ENCODE measurements around the gene RNF217. TPM values are rescaled to one million over a fixed set of nuclear protein-coding genes. Genes with fewer than 3 reads are reported as not detected.

RNF217 gene
- total and polyA plus RNA-seq, 8 donors = 3.4 to 14.3 (median 8.0) TPM

DNA sequence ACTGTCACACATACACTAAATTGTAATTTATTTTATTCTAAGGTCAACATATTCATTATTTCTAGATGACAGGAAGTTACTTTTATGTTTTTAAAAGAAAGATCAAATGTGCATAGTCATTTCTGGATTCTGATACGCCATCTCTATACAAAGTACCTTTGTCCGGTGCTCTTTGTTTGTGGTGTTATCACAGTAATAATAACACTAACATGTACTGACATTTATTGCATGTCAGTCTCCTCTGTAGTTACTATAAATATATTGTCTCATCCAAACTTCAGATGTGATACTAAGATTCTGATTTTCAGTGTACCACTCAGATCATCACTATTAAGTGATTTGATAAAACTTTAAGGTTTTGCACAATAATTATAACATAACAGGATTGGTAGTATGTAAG, 101.1 kb downstream of the RNF217 start:
- Histone ChIP-seq H3K27ac (no peak overlapping the region), H3K36me3 (no peaks in the 10 kb centered on the region), H3K4me3 (no peak overlapping the region), H3K4me1 (no peaks in the 10 kb centered on the region), H3K9me3 (no peaks in the 10 kb centered on the region), H3K27me3 (no peaks in the 10 kb centered on the region)
- no peak for ATAC-seq
- no peak for FAIRE-seq
- WGBS, 2 donors = 91 to 92% methylated on average over 2 of the region's 2 CpGs
- intact Hi-C loops (cut with DNase I) = no loop called here
- TF ChIP-seq, protein P1, sequence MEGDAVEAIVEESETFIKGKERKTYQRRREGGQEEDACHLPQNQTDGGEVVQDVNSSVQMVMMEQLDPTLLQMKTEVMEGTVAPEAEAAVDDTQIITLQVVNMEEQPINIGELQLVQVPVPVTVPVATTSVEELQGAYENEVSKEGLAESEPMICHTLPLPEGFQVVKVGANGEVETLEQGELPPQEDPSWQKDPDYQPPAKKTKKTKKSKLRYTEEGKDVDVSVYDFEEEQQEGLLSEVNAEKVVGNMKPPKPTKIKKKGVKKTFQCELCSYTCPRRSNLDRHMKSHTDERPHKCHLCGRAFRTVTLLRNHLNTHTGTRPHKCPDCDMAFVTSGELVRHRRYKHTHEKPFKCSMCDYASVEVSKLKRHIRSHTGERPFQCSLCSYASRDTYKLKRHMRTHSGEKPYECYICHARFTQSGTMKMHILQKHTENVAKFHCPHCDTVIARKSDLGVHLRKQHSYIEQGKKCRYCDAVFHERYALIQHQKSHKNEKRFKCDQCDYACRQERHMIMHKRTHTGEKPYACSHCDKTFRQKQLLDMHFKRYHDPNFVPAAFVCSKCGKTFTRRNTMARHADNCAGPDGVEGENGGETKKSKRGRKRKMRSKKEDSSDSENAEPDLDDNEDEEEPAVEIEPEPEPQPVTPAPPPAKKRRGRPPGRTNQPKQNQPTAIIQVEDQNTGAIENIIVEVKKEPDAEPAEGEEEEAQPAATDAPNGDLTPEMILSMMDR (IDR thresholded peaks at IDR 0.05) = no peak
- no peak for DNase-seq

DNA sequence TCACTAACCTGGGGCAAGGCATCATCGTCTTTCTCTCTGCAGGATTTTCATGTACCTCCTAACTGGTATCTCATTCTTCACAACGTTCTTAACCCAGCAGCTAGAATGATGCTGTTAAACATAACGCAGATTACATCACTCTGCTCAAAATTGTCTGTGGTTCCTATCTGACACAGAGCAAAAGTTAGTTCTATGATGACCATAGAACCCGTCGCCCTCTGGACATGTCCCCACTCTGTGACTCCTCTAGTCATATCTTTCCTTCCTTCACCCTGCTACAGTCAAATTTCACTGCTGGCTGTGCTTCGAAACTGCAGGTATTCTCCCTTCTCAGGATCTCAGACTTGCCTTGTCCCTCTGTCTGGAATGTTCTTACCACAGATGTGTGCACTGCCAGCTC, 103.9 kb downstream of the RNF217 start:
- FAIRE-seq = no peak
- TF ChIP-seq, protein P1 (IDR thresholded peaks at IDR 0.05) = no peak
- H3K36me3 ChIP-seq = no peaks in the 10 kb centered on the region

DNA sequence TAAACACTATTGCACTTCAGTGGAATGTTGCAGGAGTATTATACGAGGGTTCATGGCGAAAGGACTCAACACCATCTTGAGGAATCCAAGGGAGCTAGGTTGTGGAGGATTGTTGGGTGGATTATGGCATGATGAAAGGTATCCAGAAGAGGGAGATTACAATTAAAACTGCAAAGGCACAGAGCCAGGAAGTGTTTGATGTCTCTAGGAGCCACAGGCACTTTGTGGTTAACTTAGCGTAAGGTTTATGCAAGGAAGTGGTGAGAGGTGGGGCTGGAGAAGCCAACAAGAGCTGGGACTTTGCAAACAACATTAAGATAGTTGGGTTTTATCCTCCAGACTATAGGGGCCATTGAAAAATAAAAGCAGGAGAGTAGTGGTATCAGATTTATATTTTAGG, 104.7 kb downstream of the RNF217 start:
- WGBS, 2 donors = 94 to 96% methylated on average over 3 of the region's 3 CpGs
- DNase-seq (no peak), ATAC-seq (no peak), FAIRE-seq (no peak)
- Histone ChIP-seq H3K9me3 (no peaks in the 10 kb centered on the region), H3K4me3 (no peak overlapping the region), H3K27ac (no peak overlapping the region), H3K27me3 (no peaks in the 10 kb centered on the region), H3K36me3 (no peaks in the 10 kb centered on the region), H3K4me1 (no peaks in the 10 kb centered on the region)
- intact Hi-C loops (cut with DNase I) = no loop called here
- TF ChIP-seq, protein P1 (IDR thresholded peaks at IDR 0.05) = no peak

More for the DNA sequence above, 103.9 kb downstream of the RNF217 start:
- 92 to 96% methylated on average over 6 of the region's 6 CpGs for WGBS, 2 donors
- no peak overlapping the region for H3K4me3 ChIP-seq
- H3K4me1 ChIP-seq = no peaks in the 10 kb centered on the region
- intact Hi-C loops (cut with DNase I) = no loop called here
- no peak overlapping the region for H3K27ac ChIP-seq
- ATAC-seq (no peak), DNase-seq (no peak)
- no peaks in the 10 kb centered on the region for H3K9me3 ChIP-seq
- H3K27me3 ChIP-seq = no peaks in the 10 kb centered on the region

DNA sequence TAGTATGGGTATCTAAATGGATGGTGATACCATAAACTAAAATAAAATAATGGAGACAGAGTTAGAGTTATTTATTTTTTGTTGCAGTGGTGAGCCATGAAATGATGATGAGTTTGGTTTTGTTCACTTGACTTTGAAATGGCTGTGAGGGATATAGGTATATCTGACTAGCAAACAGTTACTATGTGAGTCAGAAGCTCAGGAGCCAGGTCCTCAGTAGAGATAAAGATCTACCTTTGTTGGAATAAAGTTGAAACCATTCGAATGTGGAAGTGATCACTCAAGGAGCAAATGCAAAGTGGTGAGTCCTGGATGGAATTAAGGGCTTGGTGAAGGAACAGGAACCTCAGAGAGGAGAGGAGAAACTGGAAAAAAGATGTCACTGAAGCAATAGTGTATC, 105.3 kb downstream of the RNF217 start:
- intact Hi-C loops (cut with DNase I) = no loop called here
- H3K9me3 ChIP-seq = no peaks in the 10 kb centered on the region
- no peak for ATAC-seq
- no peak for DNase-seq
- 68 to 78% methylated on average over 1 of the region's 1 CpG for WGBS, 2 donors
- no peak for FAIRE-seq
- TF ChIP-seq, protein P1 (IDR thresholded peaks at IDR 0.05) = no peak
- no peaks in the 10 kb centered on the region for H3K4me1 ChIP-seq
- H3K27ac ChIP-seq = no peak overlapping the region
- no peak overlapping the region for H3K4me3 ChIP-seq
- H3K27me3 ChIP-seq = no peaks in the 10 kb centered on the region
- H3K36me3 ChIP-seq = no peaks in the 10 kb centered on the region

DNA sequence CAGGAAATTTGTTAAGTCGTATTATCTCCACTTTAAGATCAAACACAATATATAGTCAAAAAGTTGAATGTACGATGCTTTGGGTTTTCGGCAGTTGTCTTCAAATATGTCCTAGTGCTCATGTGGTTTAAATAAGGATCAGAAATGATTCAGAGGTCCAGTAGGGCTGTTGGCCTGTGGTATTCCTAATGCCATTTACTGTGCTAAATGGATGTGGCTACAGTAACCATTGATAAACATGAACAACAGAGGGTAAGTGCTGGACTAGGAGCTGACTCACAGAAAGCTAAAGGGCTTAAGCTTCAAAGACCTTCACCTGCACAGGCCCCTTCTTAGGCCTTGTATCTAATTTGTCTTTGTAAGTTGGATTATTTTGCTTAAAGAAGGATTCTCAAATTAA, 110.8 kb downstream of the RNF217 start:
- no peak overlapping the region for H3K27ac ChIP-seq
- no peaks in the 10 kb centered on the region for H3K27me3 ChIP-seq
- FAIRE-seq = no peak
- no peaks in the 10 kb centered on the region for H3K9me3 ChIP-seq
- ATAC-seq = no peak
- intact Hi-C loops (cut with DNase I) = no loop called here
- no peaks in the 10 kb centered on the region for H3K36me3 ChIP-seq
- WGBS, 2 donors = 98% methylated on average over 3 of the region's 3 CpGs
- no peak overlapping the region for H3K4me3 ChIP-seq
- DNase-seq = no peak
- no peaks in the 10 kb centered on the region for H3K4me1 ChIP-seq
- TF ChIP-seq, protein P1 (IDR thresholded peaks at IDR 0.05) = no peak
